ENCODE data around the gene METTL9. TPM values are rescaled to one million over a fixed set of nuclear protein-coding genes. Genes with fewer than 3 reads are reported as not detected.

Gene METTL9
- total RNA-seq, 4 donors from 2014 or later = 97.0 to 118 (median 108) TPM

DNA sequence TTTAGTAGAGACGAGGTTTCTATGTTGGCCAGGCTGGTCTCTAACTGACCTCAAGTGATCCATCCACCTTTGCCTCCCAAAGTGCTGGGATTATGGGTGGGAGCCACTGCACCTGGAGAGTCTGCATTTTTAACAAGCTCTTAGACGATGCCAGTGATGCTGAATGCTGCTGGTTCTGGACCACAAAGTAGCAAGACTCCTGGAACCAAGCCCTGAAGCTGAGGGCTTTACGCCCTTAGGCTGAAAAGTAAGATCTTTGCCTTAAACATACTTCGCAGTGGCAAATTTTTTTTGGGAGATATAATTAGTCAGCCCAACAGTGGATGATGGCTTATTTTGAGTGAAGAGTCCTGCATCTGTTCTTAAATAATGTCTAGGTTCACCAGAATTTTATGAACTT lies 14.0 kb downstream of the METTL9 start:
- peaks cover 0 to 11% of the 10 kb centered on the region in 2 donors for H3K36me3 ChIP-seq
- no peaks in the 10 kb centered on the region for H3K27me3 ChIP-seq
- no peak overlapping the region for H3K27ac ChIP-seq
- no peak for TF ChIP-seq EP300 (IDR thresholded peaks at IDR 0.05)
- no peak for TF ChIP-seq POLR2AphosphoS5 (IDR thresholded peaks at IDR 0.05)
- TF ChIP-seq POLR2A (IDR thresholded peaks at IDR 0.05) = no peak
- TF ChIP-seq, protein P1, sequence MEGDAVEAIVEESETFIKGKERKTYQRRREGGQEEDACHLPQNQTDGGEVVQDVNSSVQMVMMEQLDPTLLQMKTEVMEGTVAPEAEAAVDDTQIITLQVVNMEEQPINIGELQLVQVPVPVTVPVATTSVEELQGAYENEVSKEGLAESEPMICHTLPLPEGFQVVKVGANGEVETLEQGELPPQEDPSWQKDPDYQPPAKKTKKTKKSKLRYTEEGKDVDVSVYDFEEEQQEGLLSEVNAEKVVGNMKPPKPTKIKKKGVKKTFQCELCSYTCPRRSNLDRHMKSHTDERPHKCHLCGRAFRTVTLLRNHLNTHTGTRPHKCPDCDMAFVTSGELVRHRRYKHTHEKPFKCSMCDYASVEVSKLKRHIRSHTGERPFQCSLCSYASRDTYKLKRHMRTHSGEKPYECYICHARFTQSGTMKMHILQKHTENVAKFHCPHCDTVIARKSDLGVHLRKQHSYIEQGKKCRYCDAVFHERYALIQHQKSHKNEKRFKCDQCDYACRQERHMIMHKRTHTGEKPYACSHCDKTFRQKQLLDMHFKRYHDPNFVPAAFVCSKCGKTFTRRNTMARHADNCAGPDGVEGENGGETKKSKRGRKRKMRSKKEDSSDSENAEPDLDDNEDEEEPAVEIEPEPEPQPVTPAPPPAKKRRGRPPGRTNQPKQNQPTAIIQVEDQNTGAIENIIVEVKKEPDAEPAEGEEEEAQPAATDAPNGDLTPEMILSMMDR (IDR thresholded peaks at IDR 0.05) = no peak
- 100% methylated on average over 2 to 4 of the region's 4 CpGs for WGBS, 2 donors (ENCODE audit: low coverage in 1 of 2)
- H3K4me3 ChIP-seq = no peak overlapping the region
- H3K4me1 ChIP-seq = peaks cover 8 to 60% (median 17%) of the 10 kb centered on the region in 3 donors
- no peaks in the 10 kb centered on the region for H3K9me3 ChIP-seq
- ATAC-seq = no peak

GRCh38 chr16:21613781-21614180 lies 14.4 kb downstream of the METTL9 start:
- no peaks in the 10 kb centered on the region for H3K9me3 ChIP-seq
- ATAC-seq = no peak
- no peak overlapping the region for H3K27ac ChIP-seq
- TF ChIP-seq POLR2AphosphoS5 (IDR thresholded peaks at IDR 0.05) (no peak), POLR2A (IDR thresholded peaks at IDR 0.05) (no peak), EP300 (IDR thresholded peaks at IDR 0.05) (no peak)
- TF ChIP-seq, protein P1 (IDR thresholded peaks at IDR 0.05) = no peak
- peaks cover 8 to 55% (median 17%) of the 10 kb centered on the region in 3 donors for H3K4me1 ChIP-seq
- H3K27me3 ChIP-seq = no peaks in the 10 kb centered on the region
- peaks cover 0 to 15% of the 10 kb centered on the region in 2 donors for H3K36me3 ChIP-seq
- no peak overlapping the region for H3K4me3 ChIP-seq
- 69 to 90% methylated on average over 1 to 2 of the region's 2 CpGs for WGBS, 2 donors (ENCODE audit: low coverage in 1 of 2)

GRCh38 chr16:21614896-21615295 lies 15.5 kb downstream of the METTL9 start:
- no peak for ATAC-seq
- 100% methylated on average over 3 of the region's 3 CpGs; no CpG with 5 or more reads in 1 of the 2 donors for WGBS, 2 donors (ENCODE audit: low coverage in 1 of 2)

DNA sequence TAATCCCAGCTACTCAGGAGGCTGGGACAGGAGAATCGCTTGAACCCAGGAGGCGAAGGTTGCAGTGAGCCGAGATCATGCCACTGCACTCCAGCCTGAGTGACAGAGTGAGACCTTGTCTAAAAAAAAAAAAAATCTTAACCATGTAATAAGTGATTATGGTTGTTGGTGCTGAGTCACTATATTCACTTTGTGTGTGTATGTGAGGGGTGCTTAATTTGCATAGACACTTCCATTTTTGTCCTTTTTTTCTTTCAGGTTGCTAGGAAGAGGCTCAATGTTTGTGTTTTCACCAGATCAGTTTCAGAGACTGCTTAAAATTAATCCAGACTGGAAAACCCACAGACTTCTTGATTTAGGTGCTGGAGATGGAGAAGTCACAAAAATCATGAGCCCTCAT lies 18.2 kb downstream of the METTL9 start:
- Histone ChIP-seq H3K27ac (no peak overlapping the region), H3K27me3 (no peaks in the 10 kb centered on the region), H3K4me1 (peaks cover 0 to 27% (median 3%) of the 10 kb centered on the region in 3 donors), H3K4me3 (no peak overlapping the region), H3K36me3 (peaks cover 0 to 30% of the 10 kb centered on the region in 2 donors), H3K9me3 (no peaks in the 10 kb centered on the region)
- ATAC-seq = no peak
- WGBS, 2 donors (ENCODE audit: low coverage in 1 of 2) = 100% methylated on average over 2 of the region's 3 CpGs; no CpG with 5 or more reads in 1 of the 2 donors
- TF ChIP-seq EP300 (IDR thresholded peaks at IDR 0.05) = no peak
- TF ChIP-seq POLR2A (IDR thresholded peaks at IDR 0.05) = no peak
- TF ChIP-seq, protein P1 (IDR thresholded peaks at IDR 0.05) = no peak
- TF ChIP-seq POLR2AphosphoS5 (IDR thresholded peaks at IDR 0.05) = no peak

More at GRCh38 chr16:21614896-21615295, 15.5 kb downstream of the METTL9 start:
- no peak overlapping the region for H3K4me3 ChIP-seq
- no peak overlapping the region for H3K27ac ChIP-seq
- H3K27me3 ChIP-seq = no peaks in the 10 kb centered on the region
- H3K9me3 ChIP-seq = no peaks in the 10 kb centered on the region
- H3K4me1 ChIP-seq = peaks cover 8 to 50% (median 17%) of the 10 kb centered on the region in 3 donors
- TF ChIP-seq POLR2A (IDR thresholded peaks at IDR 0.05) (no peak), POLR2AphosphoS5 (IDR thresholded peaks at IDR 0.05) (no peak), EP300 (IDR thresholded peaks at IDR 0.05) (no peak)
- TF ChIP-seq, protein P1 (IDR thresholded peaks at IDR 0.05) = no peak
- peaks cover 0 to 26% of the 10 kb centered on the region in 2 donors for H3K36me3 ChIP-seq

GRCh38 chr16:21618281-21618680 lies 18.9 kb downstream of the METTL9 start:
- H3K27me3 ChIP-seq = no peaks in the 10 kb centered on the region
- no peak overlapping the region for H3K27ac ChIP-seq
- no peak overlapping the region for H3K4me3 ChIP-seq
- ATAC-seq = no peak
- no peaks in the 10 kb centered on the region for H3K9me3 ChIP-seq
- TF ChIP-seq POLR2AphosphoS5 (IDR thresholded peaks at IDR 0.05) (no peak), POLR2A (IDR thresholded peaks at IDR 0.05) (no peak), EP300 (IDR thresholded peaks at IDR 0.05) (no peak)
- TF ChIP-seq, protein P1 (IDR thresholded peaks at IDR 0.05) = no peak
- peaks cover 0 to 20% (median 0%) of the 10 kb centered on the region in 3 donors for H3K4me1 ChIP-seq
- H3K36me3 ChIP-seq = peaks cover 0 to 30% of the 10 kb centered on the region in 2 donors
- 93 to 100% methylated on average over 1 to 5 of the region's 5 CpGs for WGBS, 2 donors (ENCODE audit: low coverage in 1 of 2)

Measured in gastroesophageal sphincter (tissue), 4 donors.